Panc1 (cell line): ENCODE measurements around the gene IFT122. TPM values are rescaled to one million over a fixed set of nuclear protein-coding genes. Genes with fewer than 3 reads are reported as not detected.
A peak's percentile ranks its signal among the peaks of the same experiment; 100 is the strongest.
"Not testable (repeated sequence)": the region's sequence is repeated elsewhere in the genome, so short reads cannot be mapped to it uniquely, and the experiment has no call there.

Experiments used
- ATAC-seq: fragments of 200-7000 bp; cut with Tn5 transposase; 2 replicates; pipeline ENCODE4 v1.9.1; 2020; ENCODE audit warnings: mild to moderate bottlenecking, moderate library complexity
- BruUV-seq: library from RNA; stranded (reverse); fragments of 400-500 nt; replicated peaks from 2 replicates; lab custom pipeline; 2021; lab: Mats Ljungman, UMichigan
- CTCF ChIA-PET: fragments of 300-600 bp; sonication (Branson Sonifier 250); formaldehyde crosslinking; loops from one replicate; lab custom pipeline; 2022; ENCODE audit warnings: antibody characterized with exemption; lab: Charles Lee
- POLR2A ChIA-PET: fragments of 300-600 bp; sonication (Branson Sonifier 250); formaldehyde crosslinking; loops from one replicate; lab custom pipeline; 2022; ENCODE audit warnings: antibody characterized with exemption; lab: Charles Lee
- DNase-seq: peaks from one replicate; pipeline ENCODE4 v3.0.0-alpha.2; 2010; ENCODE audit warnings: low read depth, low spot score
- H3K27ac ChIP-seq: 2 replicates; pipeline ENCODE4 v1.5.1; 2011; ENCODE audit warnings: mild to moderate bottlenecking, low read length, inconsistent platforms
- H3K27me3 ChIP-seq: fragments of 200-500 bp; sonication (Bioruptor generic); 2 replicates; pipeline ENCODE4 v1.6.0; 2014; ENCODE audit warnings: low read length, inconsistent platforms; ENCODE audit not compliant: control insufficient read depth, insufficient read depth
- H3K36me3 ChIP-seq: fragments of 200-500 bp; sonication (Bioruptor generic); 2 replicates; pipeline ENCODE4 v1.5.1; 2014; ENCODE audit warnings: inconsistent platforms, mild to moderate bottlenecking, low read length, moderate library complexity; ENCODE audit not compliant: control insufficient read depth, insufficient read depth
- H3K4me1 ChIP-seq: 2 replicates; pipeline ENCODE4 v1.5.1; 2011; ENCODE audit warnings: inconsistent platforms, mild to moderate bottlenecking, low read length, moderate library complexity; ENCODE audit not compliant: control insufficient read depth, insufficient read depth
- H3K4me3 ChIP-seq, 2 experiments: 2 replicates each; pipeline ENCODE4 v1.5.1; 2011 to 2012; ENCODE audit warnings: low read depth in 2 of 2, low read length in 2 of 2, mild to moderate bottlenecking in 2 of 2, inconsistent platforms in 1 of 2, moderate library complexity in 1 of 2
- H3K9me3 ChIP-seq: fragments of 200-500 bp; sonication (Bioruptor generic); 2 replicates; pipeline ENCODE4 v1.5.1; 2014; ENCODE audit warnings: low read depth, mild to moderate bottlenecking, inconsistent platforms, low read length, moderate library complexity; ENCODE audit not compliant: control insufficient read depth, insufficient read depth
- CTCF ChIP-seq: fragments of 450-650 bp; IDR thresholded peaks from 2 replicates; pipeline ENCODE4 v1.5.1; 2017; ENCODE audit warnings: mild to moderate bottlenecking
- POLR2AphosphoS5 ChIP-seq: IDR thresholded peaks from 2 replicates; pipeline ENCODE4 v1.6.1; 2012; ENCODE audit warnings: mild to moderate bottlenecking, low read depth, low read length, moderate library complexity
- REST ChIP-seq, 2 experiments: IDR thresholded peaks; 2 replicates each; pipeline ENCODE4 v1.6.1; 2011 to 2012; ENCODE audit warnings: low read depth in 2 of 2, control low read depth in 1 of 2, low read length in 1 of 2, mild to moderate bottlenecking in 1 of 2, moderate library complexity in 1 of 2; ENCODE audit not compliant: insufficient read depth in 1 of 2
- SIN3A ChIP-seq: IDR thresholded peaks from 2 replicates; pipeline ENCODE4 v1.6.1; 2012; ENCODE audit warnings: low read depth, mild to moderate bottlenecking, low read length, moderate library complexity, borderline replicate concordance; ENCODE audit not compliant: insufficient read depth
- TCF7L2 ChIP-seq: IDR thresholded peaks from 2 replicates; pipeline ENCODE4 v1.6.1; 2011; ENCODE audit warnings: mild to moderate bottlenecking, low read depth, low read length, inconsistent platforms
- in situ Hi-C: cut with HindIII; loops from 2 replicates; pipeline ENCODE4 v1.10.0; 2016; ENCODE audit warnings: low sequenced_read_pairs, low pct_unique_long_range_greater_than_20kb
- intact Hi-C: fragments of 100-400 bp; cut with micrococcal nuclease; formaldehyde crosslinking; loops from one replicate; pipeline ENCODE4 v1.10.0; 2022; ENCODE audit not compliant: unreplicated experiment
- total RNA-seq: library from RNA; stranded (reverse); gene quantifications from one replicate; pipeline ENCODE4 v1.2.1, GENCODE V29; 2021; ENCODE audit not compliant: unreplicated experiment

Gene IFT122
- total RNA-seq, 1 experiment from 2014 or later: 52.4 TPM

- in situ Hi-C loops: no loop called here
- POLR2A ChIA-PET: no interaction called here
- DNase-seq: no peak
- no peak for ATAC-seq
- H3K27ac ChIP-seq: no peak overlapping the region
- no peaks in the 10 kb centered on the region for H3K27me3 ChIP-seq
- no peak for TF ChIP-seq SIN3A
- no peak for TF ChIP-seq REST (IDR thresholded peaks at IDR 0.05; ENCODE audit: insufficient read depth in 1 of 2, low read depth in 2 of 2, low read length in 1 of 2)
- TF ChIP-seq CTCF: no peak
- TF ChIP-seq POLR2AphosphoS5: no peak
- TF ChIP-seq TCF7L2: no peak
- H3K4me3 ChIP-seq: no peak overlapping the region
- intact Hi-C loops: no loop called here
- no TSS peak for BruUV-seq
- peaks cover 23% of the 10 kb centered on the region for H3K4me1 ChIP-seq
- CTCF ChIA-PET: interaction anchor here (0.6 kb wide), 1 partner anchor 45 kb away, joined by 4 read pairs; no protein-coding TSS in a partner anchor
- H3K9me3 ChIP-seq: no peaks in the 10 kb centered on the region
- H3K36me3 ChIP-seq: peaks cover 9% of the 10 kb centered on the region
These were observed 46.8 kb upstream of the IFT122 start for GRCh38 chr3:129393271-129393670.

GRCh38 chr3:129393760-129394564 is 46.1 kb upstream of the IFT122 start:
- ATAC-seq, H3K27ac ChIP-seq, H3K27me3 ChIP-seq, POLR2A ChIA-PET, in situ Hi-C loops, BruUV-seq, intact Hi-C loops, H3K9me3 ChIP-seq, H3K4me3 ChIP-seq, DNase-seq: not testable (repeated sequence)
- peaks cover 23% of the 10 kb centered on the region for H3K4me1 ChIP-seq
- CTCF ChIA-PET: interaction anchor here (0.6 kb wide), 2 partner anchors 10 to 45 kb away, joined by 3 to 4 read pairs; no protein-coding TSS in a partner anchor
- peaks cover 12% of the 10 kb centered on the region for H3K36me3 ChIP-seq

- no TSS peak for BruUV-seq
- Histone ChIP-seq H3K4me1 (peaks cover 16% of the 10 kb centered on the region), H3K27ac (peak overlapping the region; percentile 96), H3K4me3 (peak overlapping the region; percentile 72 to 93), H3K36me3 (peaks cover 3% of the 10 kb centered on the region; the same call in 1 of the 2 replicates), H3K27me3 (no peaks in the 10 kb centered on the region), H3K9me3 (no peaks in the 10 kb centered on the region)
- POLR2A ChIA-PET: interaction anchor here (0.6 kb wide), 1 partner anchor 11 kb away, joined by 5 read pairs; no protein-coding TSS in a partner anchor
- DNase-seq (no peak), ATAC-seq (peak; percentile 36)
- intact Hi-C loops (no loop called here), in situ Hi-C loops (no loop called here)
- CTCF ChIA-PET: interaction anchor here (1.0 kb wide), 1 partner anchor 29 kb away, joined by 3 read pairs; the partner anchor contains the start of gene EFCAB12
- no peak for TF ChIP-seq CTCF
- no peak for TF ChIP-seq SIN3A
- no peak for TF ChIP-seq TCF7L2
- TF ChIP-seq REST (IDR thresholded peaks at IDR 0.05; ENCODE audit: insufficient read depth in 1 of 2, low read depth in 2 of 2, low read length in 1 of 2): no peak
- no peak for TF ChIP-seq POLR2AphosphoS5
These were observed 41.2 kb upstream of the IFT122 start for GRCh38 chr3:129398803-129399144.
